HG03103 (cell line): ENCODE results near the gene GDF2.

Source experiments
- ATAC-seq: cut with Tn5 transposase; IDR thresholded peaks from one replicate; pipeline ENCODE4 v1.9.1; 2021; ENCODE audit warnings: low read depth; ENCODE audit not compliant: unreplicated experiment

Gene GDF2

DNA sequence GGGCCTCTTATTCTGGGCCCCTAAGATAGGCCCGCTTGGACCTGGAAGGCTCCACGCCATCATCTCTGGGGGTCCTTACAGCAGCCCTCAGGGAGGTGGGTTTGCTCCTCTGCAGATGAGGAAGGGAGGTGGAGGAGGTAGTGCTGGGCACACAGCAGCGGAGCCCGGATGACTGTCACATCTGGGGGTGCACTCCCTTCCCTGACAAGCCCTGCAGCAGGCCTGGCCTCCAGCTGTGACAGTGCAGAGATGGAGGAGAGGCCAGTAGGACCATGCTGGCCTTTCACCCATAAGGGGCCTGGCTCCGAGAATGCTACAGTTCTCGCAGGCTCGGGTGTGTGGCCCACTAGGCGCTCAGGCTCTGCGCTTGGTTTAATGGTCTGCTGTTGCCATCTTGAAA is 9.2 kb downstream of the GDF2 start:
- no peak for ATAC-seq

DNA sequence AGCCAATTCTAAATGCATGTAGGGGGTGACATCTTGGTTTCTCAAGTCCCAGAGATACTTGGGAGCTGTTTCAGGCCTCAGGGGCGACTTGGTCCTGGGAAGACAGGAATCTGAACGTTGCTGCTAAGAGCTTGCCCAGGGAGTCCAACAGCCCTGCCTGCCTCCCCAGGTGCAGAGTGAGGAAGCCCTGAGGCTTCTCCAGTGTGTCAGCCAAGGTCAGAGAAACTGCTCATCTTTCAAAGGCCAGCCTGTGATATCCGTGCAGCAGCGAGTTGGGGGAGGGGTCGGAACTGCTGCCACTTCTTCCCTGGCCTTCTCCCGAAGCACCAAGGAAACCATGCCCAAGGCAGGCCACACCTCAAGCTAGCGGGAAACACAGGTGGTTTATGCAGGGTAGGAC is 9.7 kb downstream of the GDF2 start:
- ATAC-seq, result no peak

DNA sequence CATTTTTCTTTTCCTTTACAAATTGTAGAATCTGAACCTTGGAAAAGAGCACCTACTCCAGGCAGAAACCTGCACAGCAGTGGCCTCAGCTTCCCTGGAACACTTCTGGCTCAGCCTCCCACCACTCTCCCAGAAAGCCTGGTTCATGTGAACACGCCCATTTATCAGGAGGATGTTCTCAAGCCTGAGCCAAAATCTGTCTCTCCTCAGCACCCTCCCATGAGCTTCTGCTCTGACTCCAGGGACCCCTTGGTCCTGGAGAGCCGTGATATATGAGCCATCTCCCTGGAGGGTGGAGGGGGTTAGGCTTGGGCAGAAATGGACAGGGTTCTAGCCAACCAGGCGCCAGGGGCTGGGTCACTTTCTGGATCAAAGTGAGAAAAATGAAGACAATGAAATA is 10.1 kb downstream of the GDF2 start:
- ATAC-seq, result no peak

DNA sequence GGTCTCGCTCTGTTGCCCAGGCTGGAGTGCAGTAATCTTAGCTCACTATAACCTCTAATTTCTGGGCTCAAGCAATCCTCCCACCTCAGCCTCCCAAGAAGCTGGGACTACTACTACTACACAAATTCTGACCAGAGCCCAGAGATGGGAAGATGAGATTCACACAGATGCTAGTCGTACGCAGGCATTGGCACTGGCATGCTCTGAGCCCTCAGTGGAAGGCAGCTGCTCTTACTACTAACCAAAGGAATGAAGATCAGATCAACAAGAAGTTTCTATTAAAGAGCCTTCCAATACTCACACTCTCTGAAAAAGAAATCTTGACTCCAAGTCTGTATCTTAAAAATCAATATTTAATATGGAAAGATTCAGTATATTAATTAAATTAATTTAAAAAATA is 10.7 kb downstream of the GDF2 start:
- no peak for ATAC-seq

DNA sequence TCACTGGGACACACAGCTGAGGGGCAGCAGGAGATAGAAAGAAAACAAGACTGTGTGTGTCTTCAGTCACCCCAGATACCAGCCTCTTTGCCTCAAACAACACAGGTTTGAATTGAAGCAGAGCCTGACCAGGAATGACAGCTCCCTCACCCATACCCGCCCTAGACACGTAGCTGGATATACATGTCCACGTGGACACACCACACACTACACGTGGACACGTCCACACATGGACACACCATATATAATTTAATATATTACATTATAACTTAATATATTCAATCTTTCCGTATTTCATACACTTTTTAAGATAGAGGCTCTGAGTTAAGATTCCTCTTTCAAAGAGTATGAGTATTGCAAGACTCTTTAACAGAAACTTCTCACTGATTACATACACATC is 11.3 kb downstream of the GDF2 start:
- no peak for ATAC-seq

DNA sequence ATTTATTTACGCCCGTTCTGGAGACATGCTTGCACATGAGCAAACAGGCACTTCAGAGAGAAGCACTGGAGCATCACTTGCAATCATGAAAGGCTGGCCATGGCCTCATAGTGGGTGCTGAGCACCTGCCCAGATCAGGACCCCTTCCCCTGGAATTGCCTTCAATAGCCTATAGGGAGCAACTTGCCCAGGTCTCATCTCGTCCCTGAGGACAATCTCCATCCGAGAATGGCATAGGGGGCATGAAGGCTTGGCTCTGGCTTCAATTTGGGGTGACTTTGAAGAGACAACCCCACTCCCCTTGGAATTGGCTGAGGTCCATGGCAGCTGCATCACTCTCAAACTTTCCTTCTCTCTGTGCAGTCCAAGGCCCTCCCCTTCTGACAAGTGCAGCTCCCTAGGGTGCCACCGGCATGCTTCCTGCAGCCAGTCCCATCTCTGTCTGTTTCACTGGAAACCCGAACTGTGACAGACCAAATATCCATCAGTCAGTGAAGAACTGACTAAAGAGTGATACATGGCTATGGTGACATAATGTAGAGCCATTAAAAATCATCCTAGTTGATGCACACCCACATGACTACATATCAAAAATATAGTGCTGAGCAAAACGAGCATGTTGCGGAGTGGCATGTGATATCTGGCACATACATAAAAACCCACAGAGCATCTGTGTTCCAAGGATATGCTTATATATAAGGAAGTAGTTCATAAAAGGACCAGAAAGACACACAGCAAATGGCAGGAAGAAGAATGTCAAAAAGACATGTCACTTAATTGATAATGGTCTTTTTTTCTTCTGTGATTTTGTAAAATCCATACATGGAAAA is 12.4 kb downstream of the GDF2 start:
- ATAC-seq, result no peak

DNA sequence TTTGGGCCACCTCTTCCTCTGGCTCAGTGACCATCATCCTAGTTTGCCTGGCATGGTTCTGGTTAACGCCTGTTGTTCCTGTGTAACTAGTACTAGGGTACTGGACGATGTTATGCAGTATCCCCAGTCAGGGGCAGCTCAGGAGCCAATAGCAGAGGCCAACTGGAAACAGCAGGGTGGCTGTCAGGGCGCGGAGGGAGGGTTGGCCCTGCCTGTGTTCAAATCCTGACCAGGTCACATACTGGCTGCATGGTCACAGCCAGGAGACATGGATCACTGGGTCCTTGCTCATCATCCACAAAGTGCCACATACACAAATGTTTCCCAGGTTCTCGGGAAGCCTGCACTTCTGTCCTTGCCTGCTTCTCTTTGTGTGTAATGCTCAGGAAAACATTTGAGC is 13.7 kb downstream of the GDF2 start:
- ATAC-seq, result no peak

DNA sequence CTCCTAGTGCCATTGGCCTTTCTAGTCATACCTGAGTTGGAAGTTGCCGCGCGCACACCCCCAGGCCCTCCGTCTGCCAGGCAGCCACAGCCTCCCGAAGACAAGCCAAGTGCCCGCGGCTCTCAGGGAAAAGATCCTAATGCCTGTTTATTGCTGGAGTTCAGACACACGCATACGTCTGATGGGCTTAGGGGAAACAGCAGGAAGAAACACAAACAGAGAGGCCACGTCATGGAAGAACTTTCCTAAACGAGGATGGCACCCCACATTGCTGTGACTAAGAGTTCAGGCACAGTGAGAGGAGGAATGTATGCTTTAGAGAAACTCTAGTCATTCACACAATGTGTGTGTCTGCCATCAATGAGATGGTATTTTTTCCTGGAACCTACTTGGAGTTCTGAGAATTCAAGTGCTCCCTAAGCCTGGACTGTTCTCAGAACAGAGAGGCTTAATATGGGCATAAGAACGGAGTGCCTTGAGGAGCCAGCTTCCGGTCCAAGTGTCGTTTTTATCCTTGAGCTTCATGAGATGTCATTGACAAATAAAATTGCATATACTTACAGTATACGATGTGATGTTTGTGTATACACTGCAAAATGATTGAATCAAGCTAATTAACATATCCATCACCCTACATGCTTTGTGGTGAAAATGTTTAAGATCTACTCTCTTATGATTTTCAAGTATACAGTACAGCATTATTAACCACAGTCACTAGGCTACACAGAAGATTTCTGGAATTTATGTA is 14.3 kb downstream of the GDF2 start:
- no peak for ATAC-seq

DNA sequence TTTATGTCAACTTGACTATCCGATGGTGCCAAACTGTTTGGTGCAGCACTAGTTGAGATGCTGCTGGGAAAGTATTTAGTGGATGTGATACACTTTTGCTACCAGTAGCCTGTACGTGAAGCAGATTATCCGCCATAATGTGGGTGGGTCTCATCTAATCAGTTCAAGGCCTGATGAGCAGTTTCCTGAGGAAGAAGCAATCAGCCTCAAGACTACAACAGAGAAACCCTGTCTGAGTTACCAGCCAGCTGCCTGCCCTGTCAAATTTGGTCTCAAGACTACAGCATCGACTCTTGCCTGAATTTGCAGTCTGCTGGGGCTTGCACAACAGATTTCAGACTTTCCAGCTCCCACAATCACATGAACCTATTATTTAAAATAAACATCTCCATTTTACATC is 15.1 kb downstream of the GDF2 start:
- no peak for ATAC-seq

DNA sequence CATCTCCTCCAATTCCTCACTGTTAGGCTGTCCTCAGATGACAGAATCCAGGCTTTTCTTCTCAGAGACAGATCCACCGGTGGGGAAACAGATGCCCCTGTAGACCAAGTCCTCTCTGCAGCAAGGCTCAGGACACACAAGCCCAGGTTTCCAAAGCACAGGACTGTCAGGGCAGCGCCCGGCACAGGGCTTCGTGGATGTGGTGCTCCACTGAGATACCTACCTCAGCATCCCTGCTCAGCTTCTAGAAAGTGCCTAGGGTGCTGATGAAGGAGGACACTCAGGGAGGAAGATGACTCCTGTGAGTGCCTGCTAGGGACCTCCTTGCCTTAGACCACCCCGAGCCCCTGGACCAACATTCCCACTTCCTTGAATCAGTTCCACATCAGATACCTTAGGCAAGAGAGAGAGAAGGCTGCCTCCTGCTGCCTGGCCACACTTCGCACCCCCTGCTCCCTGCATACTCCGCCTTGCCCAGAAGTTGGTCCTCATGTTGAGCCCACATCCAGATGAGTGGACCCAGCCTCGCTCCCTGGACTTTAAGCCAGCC is 17.0 kb downstream of the GDF2 start:
- ATAC-seq, result no peak

DNA sequence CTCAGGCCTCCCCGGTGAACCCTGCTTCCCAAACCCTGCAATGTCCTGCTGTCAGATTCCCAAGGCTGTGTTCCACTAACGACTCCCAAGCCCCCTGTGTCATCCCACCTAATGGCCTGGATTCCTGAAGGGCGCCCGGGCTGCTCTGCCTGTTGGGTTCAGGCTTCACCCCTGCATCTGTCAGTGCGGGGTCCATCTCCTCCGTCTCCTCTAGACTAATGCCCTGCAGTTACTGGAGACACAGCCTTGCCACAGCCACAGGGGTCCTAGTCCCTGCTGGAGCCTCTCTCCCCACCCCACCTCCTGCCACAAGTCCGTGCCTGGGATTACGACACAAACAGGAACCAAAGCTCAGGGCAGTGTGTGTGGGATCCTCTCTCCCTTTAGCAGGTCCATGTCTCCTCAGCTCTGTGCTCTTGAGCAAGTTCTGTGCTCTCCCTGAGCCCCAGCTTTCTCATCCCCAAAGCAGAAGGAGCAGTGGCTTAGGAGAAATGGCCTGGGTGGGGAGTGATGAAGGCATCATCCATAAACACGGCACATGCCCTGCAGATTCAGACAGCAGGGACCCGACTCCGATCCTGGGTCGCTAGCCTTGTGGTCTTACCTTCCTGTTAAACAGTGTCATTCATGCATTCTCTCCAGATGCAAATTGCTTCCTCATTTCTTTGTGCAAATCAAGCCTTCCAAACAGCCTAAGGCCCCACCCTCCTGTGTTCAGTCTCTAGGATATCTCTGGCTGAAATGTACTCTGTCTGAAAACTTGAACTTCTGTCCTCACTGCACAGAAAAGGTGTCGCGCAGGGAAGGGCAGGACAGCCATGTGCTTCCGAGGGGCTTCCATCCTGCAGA is 17.7 kb downstream of the GDF2 start:
- no peak for ATAC-seq

DNA sequence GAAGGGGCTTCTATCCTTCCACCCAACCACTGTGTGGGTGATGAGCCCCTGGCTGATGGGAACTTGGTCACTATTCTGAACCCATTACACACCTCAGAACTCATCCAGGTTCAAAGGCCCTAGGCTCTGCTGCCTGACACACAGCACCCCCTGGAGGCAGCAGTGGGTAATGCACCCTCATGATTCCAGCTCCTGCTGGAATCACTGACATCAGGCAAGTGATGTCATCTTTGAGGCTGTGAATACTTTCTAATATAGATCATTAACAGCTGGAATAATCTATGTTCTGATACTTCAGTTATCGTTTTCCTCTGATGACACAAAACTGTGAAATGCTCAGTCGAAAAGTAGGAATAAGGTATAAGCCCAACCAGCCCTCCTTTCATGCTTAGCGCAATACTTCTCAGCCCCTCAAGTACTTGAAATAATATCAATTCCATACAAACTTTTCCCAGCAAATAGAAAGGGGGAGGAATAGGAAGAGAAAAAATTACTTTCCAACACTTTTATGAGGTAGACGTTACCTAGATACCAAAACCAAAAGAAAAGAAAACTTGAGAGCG is 18.4 kb downstream of the GDF2 start:
- ATAC-seq, result no peak

DNA sequence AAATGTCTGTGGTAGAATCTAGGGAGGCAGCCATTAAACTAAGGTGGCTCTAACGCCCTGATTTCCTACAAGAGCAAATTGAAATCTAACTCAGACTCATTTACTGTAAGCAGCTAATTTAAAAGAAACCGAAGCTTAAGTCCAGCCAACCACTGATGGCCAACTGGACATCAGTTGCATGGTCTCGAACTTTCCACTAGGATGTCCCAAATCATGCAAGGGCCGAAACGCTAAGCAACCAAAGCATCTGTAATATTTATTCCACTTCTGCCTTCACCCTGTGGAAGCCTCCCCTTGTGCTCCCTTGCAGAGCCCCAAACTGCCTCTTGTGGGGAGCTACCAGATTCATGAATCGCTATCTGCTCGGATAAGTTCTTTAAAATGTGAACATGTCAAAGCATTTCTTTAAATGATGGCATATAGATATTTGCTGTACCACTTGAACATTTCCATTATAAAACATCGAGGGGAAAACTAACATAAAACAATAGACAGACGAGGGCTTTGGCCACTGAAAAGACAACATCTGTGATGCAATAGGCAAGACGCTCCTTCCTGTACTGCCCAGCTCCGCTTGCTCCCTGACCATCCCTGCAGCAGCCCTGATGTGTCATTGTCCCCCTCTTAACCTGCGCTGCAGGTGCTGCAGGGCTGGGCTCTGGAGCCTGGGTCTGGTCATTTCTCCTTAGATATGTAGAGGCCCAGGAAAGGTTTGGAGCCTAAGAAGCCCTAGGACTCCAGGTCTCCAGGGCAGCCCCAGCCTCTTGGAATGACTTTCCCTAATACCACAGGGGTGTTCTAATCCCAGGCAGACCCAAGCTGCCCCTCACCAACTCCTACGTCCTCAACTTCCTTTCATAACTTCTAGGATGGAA is 23.0 kb downstream of the GDF2 start:
- no peak for ATAC-seq

DNA sequence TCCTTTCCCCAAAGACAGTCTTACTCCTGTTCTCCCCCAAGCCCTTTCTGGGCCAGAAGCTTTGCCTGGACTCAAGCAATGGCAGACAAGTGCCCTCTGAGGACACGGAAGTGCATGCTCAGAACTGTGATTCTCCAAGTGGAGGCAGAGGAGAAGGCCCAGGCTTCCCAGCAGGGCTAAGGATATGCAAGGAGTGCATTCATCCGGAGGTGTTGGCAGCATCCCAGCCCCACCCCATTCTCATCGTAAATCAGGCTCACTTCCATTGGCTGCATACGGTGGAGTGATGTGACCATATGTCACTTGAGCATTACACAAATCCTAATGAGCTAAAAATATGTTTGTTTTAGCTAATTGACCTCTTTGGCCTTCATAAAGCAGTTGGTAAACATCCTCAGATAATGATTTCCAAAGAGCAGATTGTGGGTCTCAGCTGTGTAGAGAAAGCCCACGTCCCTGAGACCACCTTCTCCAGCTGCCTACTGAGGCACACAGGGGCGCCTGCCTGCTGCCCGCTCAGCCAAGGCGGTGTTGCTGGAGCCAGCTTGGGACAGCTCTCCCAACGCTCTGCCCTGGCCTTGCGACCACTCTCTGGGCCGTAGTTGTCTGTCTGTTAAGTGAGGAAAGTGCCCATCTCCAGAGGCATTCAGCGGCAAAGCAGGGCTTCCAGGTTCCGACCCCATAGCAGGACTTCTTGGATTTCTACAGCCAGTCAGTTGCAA is 24.5 kb downstream of the GDF2 start:
- ATAC-seq, result no peak

DNA sequence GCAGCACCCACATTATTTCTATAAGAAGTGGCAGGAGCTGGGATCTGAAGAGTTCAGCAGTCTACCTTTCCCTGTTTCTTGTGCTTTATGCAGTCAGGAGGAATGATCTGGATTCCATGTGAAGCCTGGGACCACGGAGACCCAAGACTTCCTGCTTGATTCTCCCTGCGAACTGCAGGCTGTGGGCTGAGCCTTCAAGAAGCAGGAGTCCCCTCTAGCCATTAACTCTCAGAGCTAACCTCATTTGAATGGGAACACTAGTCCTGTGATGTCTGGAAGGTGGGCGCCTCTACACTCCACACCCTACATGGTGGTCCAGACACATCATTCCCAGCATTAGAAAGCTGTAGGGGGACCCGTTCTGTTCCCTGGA is 25.0 kb downstream of the GDF2 start:
- ATAC-seq, result no peak

DNA sequence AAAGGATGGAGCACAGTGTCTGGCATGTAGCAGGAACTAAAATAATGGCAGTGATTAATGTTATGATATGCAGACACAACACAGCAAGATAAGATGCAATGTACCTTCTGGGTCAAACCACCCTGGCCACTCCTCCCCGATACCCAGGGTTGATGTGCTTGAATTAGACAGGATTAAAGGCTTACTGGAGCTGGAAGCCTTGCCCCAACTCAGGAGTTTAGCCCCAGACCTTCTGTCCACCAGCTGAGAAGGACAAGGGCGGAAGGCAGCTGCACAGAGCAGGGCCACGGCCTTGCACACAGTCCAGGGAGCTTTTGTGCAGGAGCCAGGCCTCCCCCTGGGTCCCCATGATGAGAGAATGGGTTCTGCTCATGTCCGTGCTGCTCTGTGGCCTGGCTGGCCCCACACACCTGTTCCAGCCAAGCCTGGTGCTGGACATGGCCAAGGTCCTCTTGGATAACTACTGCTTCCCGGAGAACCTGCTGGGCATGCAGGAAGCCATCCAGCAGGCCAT is 25.9 kb downstream of the GDF2 start, which contains the start of gene RBP3:
TSS of gene RBP3 (plus strand) at position 226 of the 514 bp plus-strand sequence. CDS start at position 348, 122 bp downstream.
- ATAC-seq, result no peak

DNA sequence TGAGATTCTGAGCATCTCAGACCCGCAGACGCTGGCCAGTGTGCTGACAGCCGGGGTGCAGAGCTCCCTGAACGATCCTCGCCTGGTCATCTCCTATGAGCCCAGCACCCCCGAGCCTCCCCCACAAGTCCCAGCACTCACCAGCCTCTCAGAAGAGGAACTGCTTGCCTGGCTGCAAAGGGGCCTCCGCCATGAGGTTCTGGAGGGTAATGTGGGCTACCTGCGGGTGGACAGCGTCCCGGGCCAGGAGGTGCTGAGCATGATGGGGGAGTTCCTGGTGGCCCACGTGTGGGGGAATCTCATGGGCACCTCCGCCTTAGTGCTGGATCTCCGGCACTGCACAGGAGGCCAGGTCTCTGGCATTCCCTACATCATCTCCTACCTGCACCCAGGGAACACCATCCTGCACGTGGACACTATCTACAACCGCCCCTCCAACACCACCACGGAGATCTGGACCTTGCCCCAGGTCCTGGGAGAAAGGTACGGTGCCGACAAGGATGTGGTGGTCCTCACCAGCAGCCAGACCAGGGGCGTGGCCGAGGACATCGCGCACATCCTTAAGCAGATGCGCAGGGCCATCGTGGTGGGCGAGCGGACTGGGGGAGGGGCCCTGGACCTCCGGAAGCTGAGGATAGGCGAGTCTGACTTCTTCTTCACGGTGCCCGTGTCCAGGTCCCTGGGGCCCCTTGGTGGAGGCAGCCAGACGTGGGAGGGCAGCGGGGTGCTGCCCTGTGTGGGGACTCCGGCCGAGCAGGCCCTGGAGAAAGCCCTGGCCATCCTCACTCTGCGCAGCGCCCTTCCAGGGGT is 26.6 kb downstream of the GDF2 start:
- no peak for ATAC-seq

DNA sequence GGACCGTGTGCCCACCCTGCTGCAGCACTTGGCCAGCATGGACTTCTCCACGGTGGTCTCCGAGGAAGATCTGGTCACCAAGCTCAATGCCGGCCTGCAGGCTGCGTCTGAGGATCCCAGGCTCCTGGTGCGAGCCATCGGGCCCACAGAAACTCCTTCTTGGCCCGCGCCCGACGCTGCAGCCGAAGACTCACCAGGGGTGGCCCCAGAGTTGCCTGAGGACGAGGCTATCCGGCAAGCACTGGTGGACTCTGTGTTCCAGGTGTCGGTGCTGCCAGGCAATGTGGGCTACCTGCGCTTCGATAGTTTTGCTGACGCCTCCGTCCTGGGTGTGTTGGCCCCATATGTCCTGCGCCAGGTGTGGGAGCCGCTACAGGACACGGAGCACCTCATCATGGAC is 27.3 kb downstream of the GDF2 start:
- ATAC-seq, result no peak
